Panc1 (cell line): ENCODE measurements around the gene RHOA. TPM values are rescaled to one million over a fixed set of nuclear protein-coding genes. Genes with fewer than 3 reads are reported as not detected.

ENCODE experiments used
- ATAC-seq: fragments of 200-7000 bp; cut with Tn5 transposase; 2 replicates; pipeline ENCODE4 v1.9.1; 2020; ENCODE audit warnings: mild to moderate bottlenecking, moderate library complexity
- BruUV-seq: library from RNA; stranded (reverse); fragments of 400-500 nt; replicated peaks from 2 replicates; lab custom pipeline; 2021; lab: Mats Ljungman, UMichigan
- CTCF ChIA-PET: fragments of 300-600 bp; sonication (Branson Sonifier 250); formaldehyde crosslinking; loops from one replicate; lab custom pipeline; 2022; ENCODE audit warnings: antibody characterized with exemption; lab: Charles Lee
- POLR2A ChIA-PET: fragments of 300-600 bp; sonication (Branson Sonifier 250); formaldehyde crosslinking; loops from one replicate; lab custom pipeline; 2022; ENCODE audit warnings: antibody characterized with exemption; lab: Charles Lee
- DNase-seq: peaks from one replicate; pipeline ENCODE4 v3.0.0-alpha.2; 2010; ENCODE audit warnings: low read depth, low spot score
- H3K27ac ChIP-seq: 2 replicates; pipeline ENCODE4 v1.5.1; 2011; ENCODE audit warnings: mild to moderate bottlenecking, low read length, inconsistent platforms
- H3K27me3 ChIP-seq: fragments of 200-500 bp; sonication (Bioruptor generic); 2 replicates; pipeline ENCODE4 v1.6.0; 2014; ENCODE audit warnings: low read length, inconsistent platforms; ENCODE audit not compliant: control insufficient read depth, insufficient read depth
- H3K36me3 ChIP-seq: fragments of 200-500 bp; sonication (Bioruptor generic); 2 replicates; pipeline ENCODE4 v1.5.1; 2014; ENCODE audit warnings: inconsistent platforms, mild to moderate bottlenecking, low read length, moderate library complexity; ENCODE audit not compliant: control insufficient read depth, insufficient read depth
- H3K4me1 ChIP-seq: 2 replicates; pipeline ENCODE4 v1.5.1; 2011; ENCODE audit warnings: inconsistent platforms, mild to moderate bottlenecking, low read length, moderate library complexity; ENCODE audit not compliant: control insufficient read depth, insufficient read depth
- H3K4me3 ChIP-seq, 2 experiments: 2 replicates each; pipeline ENCODE4 v1.5.1; 2011 to 2012; ENCODE audit warnings: low read depth in 2 of 2, low read length in 2 of 2, mild to moderate bottlenecking in 2 of 2, inconsistent platforms in 1 of 2, moderate library complexity in 1 of 2
- H3K9me3 ChIP-seq: fragments of 200-500 bp; sonication (Bioruptor generic); 2 replicates; pipeline ENCODE4 v1.5.1; 2014; ENCODE audit warnings: low read depth, mild to moderate bottlenecking, inconsistent platforms, low read length, moderate library complexity; ENCODE audit not compliant: control insufficient read depth, insufficient read depth
- CTCF ChIP-seq: fragments of 450-650 bp; IDR thresholded peaks from 2 replicates; pipeline ENCODE4 v1.5.1; 2017; ENCODE audit warnings: mild to moderate bottlenecking
- POLR2AphosphoS5 ChIP-seq: IDR thresholded peaks from 2 replicates; pipeline ENCODE4 v1.6.1; 2012; ENCODE audit warnings: mild to moderate bottlenecking, low read depth, low read length, moderate library complexity
- REST ChIP-seq, 2 experiments: IDR thresholded peaks; 2 replicates each; pipeline ENCODE4 v1.6.1; 2011 to 2012; ENCODE audit warnings: low read depth in 2 of 2, control low read depth in 1 of 2, low read length in 1 of 2, mild to moderate bottlenecking in 1 of 2, moderate library complexity in 1 of 2; ENCODE audit not compliant: insufficient read depth in 1 of 2
- SIN3A ChIP-seq: IDR thresholded peaks from 2 replicates; pipeline ENCODE4 v1.6.1; 2012; ENCODE audit warnings: low read depth, mild to moderate bottlenecking, low read length, moderate library complexity, borderline replicate concordance; ENCODE audit not compliant: insufficient read depth
- TCF7L2 ChIP-seq: IDR thresholded peaks from 2 replicates; pipeline ENCODE4 v1.6.1; 2011; ENCODE audit warnings: mild to moderate bottlenecking, low read depth, low read length, inconsistent platforms
- in situ Hi-C: cut with HindIII; loops from 2 replicates; pipeline ENCODE4 v1.10.0; 2016; ENCODE audit warnings: low sequenced_read_pairs, low pct_unique_long_range_greater_than_20kb
- intact Hi-C: fragments of 100-400 bp; cut with micrococcal nuclease; formaldehyde crosslinking; loops from one replicate; pipeline ENCODE4 v1.10.0; 2022; ENCODE audit not compliant: unreplicated experiment
- total RNA-seq: library from RNA; stranded (reverse); gene quantifications from one replicate; pipeline ENCODE4 v1.2.1, GENCODE V29; 2021; ENCODE audit not compliant: unreplicated experiment

Gene RHOA
- total RNA-seq, 1 experiment from 2014 or later: 296 TPM

- H3K27ac ChIP-seq: peak overlapping the region; percentile 79
- peak overlapping the region; percentile 73 to 93 for H3K4me3 ChIP-seq
- DNase-seq (no peak), ATAC-seq (no peak)
- BruUV-seq: no TSS peak
- TF ChIP-seq REST (IDR thresholded peaks at IDR 0.05; ENCODE audit: insufficient read depth in 1 of 2, low read depth in 2 of 2, low read length in 1 of 2): no peak
- TF ChIP-seq POLR2AphosphoS5: no peak
- no peak for TF ChIP-seq CTCF
- no peak for TF ChIP-seq TCF7L2
- TF ChIP-seq SIN3A: no peak
- in situ Hi-C loops (no loop called here), intact Hi-C loops (no loop called here)
- H3K9me3 ChIP-seq: no peaks in the 10 kb centered on the region
- H3K36me3 ChIP-seq: peaks cover 10% of the 10 kb centered on the region; the same call in 1 of the 2 replicates
- no peaks in the 10 kb centered on the region for H3K27me3 ChIP-seq
- peaks cover 12% of the 10 kb centered on the region for H3K4me1 ChIP-seq
- ChIA-PET CTCF (no interaction called here), POLR2A (interaction anchor here (0.6 kb wide), 1 partner anchor 514 kb away, joined by 4 read pairs; no protein-coding TSS in a partner anchor)
Observed at GRCh38 chr3:49413338-49413734, 1.6 kb upstream of the RHOA start.

- intact Hi-C loops: no loop called here
- in situ Hi-C loops: no loop called here
- peaks cover 13% of the 10 kb centered on the region for H3K4me1 ChIP-seq
- H3K27ac ChIP-seq: peak overlapping the region; percentile 79
- peak overlapping the region; percentile 73 to 93 for H3K4me3 ChIP-seq
- H3K9me3 ChIP-seq: no peaks in the 10 kb centered on the region
- peaks cover 10% of the 10 kb centered on the region; the same call in 1 of the 2 replicates for H3K36me3 ChIP-seq
- DNase-seq (no peak), ATAC-seq (no peak)
- ChIA-PET POLR2A (no interaction called here), CTCF (no interaction called here)
- BruUV-seq: no TSS peak
- no peak for TF ChIP-seq SIN3A
- no peak for TF ChIP-seq CTCF
- TF ChIP-seq TCF7L2: no peak
- TF ChIP-seq POLR2AphosphoS5: no peak
- TF ChIP-seq REST (IDR thresholded peaks at IDR 0.05; ENCODE audit: insufficient read depth in 1 of 2, low read depth in 2 of 2, low read length in 1 of 2): no peak
- H3K27me3 ChIP-seq: no peaks in the 10 kb centered on the region
Observed at GRCh38 chr3:49412632-49413337, 1.0 kb upstream of the RHOA start.
